ENCODE measurements around the gene PDZD7. TPM values are rescaled to one million over a fixed set of nuclear protein-coding genes. Genes with fewer than 3 reads are reported as not detected.

PDZD7 gene
- total RNA-seq, 1 donor from 2014 or later, result 1.9 TPM

- Mint-ChIP-seq H3K4me3 (ENCODE audit: unreplicated experiment) (no peak overlapping the region), H3K36me3 (ENCODE audit: unreplicated experiment) (no peaks in the 10 kb centered on the region), H3K27ac (ENCODE audit: unreplicated experiment) (no peak overlapping the region), H3K27me3 (ENCODE audit: unreplicated experiment) (peaks cover 36% of the 10 kb centered on the region), H3K9me3 (ENCODE audit: unreplicated experiment) (no peaks in the 10 kb centered on the region), H3K4me1 (ENCODE audit: unreplicated experiment) (no peaks in the 10 kb centered on the region)
- DNase-seq (ENCODE audit: extremely low spot score, unreplicated experiment), result no peak
- TF ChIP-seq, protein P1, sequence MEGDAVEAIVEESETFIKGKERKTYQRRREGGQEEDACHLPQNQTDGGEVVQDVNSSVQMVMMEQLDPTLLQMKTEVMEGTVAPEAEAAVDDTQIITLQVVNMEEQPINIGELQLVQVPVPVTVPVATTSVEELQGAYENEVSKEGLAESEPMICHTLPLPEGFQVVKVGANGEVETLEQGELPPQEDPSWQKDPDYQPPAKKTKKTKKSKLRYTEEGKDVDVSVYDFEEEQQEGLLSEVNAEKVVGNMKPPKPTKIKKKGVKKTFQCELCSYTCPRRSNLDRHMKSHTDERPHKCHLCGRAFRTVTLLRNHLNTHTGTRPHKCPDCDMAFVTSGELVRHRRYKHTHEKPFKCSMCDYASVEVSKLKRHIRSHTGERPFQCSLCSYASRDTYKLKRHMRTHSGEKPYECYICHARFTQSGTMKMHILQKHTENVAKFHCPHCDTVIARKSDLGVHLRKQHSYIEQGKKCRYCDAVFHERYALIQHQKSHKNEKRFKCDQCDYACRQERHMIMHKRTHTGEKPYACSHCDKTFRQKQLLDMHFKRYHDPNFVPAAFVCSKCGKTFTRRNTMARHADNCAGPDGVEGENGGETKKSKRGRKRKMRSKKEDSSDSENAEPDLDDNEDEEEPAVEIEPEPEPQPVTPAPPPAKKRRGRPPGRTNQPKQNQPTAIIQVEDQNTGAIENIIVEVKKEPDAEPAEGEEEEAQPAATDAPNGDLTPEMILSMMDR (IDR thresholded peaks at IDR 0.05), result no peak
These were observed 42.0 kb upstream of the PDZD7 start for GRCh38 chr10:101072923-101073322.

DNA sequence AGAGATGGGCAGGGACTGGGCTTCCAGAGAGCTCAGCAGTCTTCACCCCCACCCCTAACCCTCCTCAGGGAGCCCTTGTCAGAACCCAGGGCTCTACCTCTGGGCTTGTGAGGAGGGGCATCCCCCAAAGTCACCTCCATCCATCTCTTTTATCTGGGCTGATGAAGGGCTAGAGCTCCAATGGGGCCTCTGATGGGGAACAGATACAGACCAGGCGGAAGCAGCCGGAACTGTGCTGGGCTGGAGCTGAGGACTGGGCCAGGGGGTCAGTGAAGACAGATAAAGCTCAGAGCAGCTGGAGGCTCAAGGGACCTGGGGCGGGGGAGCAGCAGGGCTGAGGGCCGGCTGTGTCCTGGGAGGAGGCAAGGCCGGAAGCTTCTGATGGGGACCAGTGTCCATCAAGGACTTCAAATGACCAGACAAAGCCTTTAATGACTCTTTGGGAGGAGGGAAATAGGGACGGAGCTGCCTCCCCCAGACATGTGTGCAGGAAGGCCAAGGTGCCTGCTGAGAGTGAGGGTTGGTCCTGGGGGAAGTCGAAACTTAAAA, 41.0 kb upstream of the PDZD7 start:
- H3K27me3 Mint-ChIP-seq (ENCODE audit: unreplicated experiment), result peaks cover 36% of the 10 kb centered on the region
- H3K4me3 Mint-ChIP-seq (ENCODE audit: unreplicated experiment), result no peak overlapping the region
- no peak for DNase-seq (ENCODE audit: extremely low spot score, unreplicated experiment)
- no peak overlapping the region for H3K27ac Mint-ChIP-seq (ENCODE audit: unreplicated experiment)
- H3K4me1 Mint-ChIP-seq (ENCODE audit: unreplicated experiment), result no peaks in the 10 kb centered on the region
- no peaks in the 10 kb centered on the region for H3K36me3 Mint-ChIP-seq (ENCODE audit: unreplicated experiment)
- H3K9me3 Mint-ChIP-seq (ENCODE audit: unreplicated experiment), result no peaks in the 10 kb centered on the region
- TF ChIP-seq, protein P1 (IDR thresholded peaks at IDR 0.05), result no peak

- TF ChIP-seq, protein P1 (IDR thresholded peaks at IDR 0.05), result no peak
- H3K4me1 Mint-ChIP-seq (ENCODE audit: unreplicated experiment), result peaks cover 2% of the 10 kb centered on the region
- no peak for DNase-seq (ENCODE audit: extremely low spot score, unreplicated experiment)
- H3K36me3 Mint-ChIP-seq (ENCODE audit: unreplicated experiment), result no peaks in the 10 kb centered on the region
- H3K27me3 Mint-ChIP-seq (ENCODE audit: unreplicated experiment), result peaks cover 32% of the 10 kb centered on the region
- H3K9me3 Mint-ChIP-seq (ENCODE audit: unreplicated experiment), result no peaks in the 10 kb centered on the region
- no peak overlapping the region for H3K4me3 Mint-ChIP-seq (ENCODE audit: unreplicated experiment)
- H3K27ac Mint-ChIP-seq (ENCODE audit: unreplicated experiment), result no peak overlapping the region
These were observed 40.4 kb upstream of the PDZD7 start for GRCh38 chr10:101071267-101071884.

DNA sequence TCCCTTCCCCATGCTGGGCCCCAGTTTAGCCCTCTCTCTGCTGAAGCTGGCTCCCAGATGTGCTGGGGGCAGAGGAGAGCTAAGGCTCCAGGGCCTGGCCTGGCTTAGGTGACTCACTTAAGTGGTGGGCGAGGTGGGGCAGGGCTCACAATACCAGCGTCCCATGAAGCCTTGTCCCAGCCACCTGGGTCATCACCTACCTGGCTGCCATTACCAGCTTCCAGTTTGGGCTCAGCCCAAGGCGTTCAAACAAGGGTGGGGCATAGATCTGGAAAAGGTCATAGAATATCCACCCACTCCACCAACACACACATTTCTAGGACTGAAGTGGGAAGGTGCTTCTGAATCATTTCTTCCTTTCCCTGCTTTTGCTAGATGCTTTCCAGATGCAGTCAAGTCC, 39.2 kb upstream of the PDZD7 start:
- no peak overlapping the region for H3K4me3 Mint-ChIP-seq (ENCODE audit: unreplicated experiment)
- H3K27ac Mint-ChIP-seq (ENCODE audit: unreplicated experiment), result no peak overlapping the region
- peaks cover 20% of the 10 kb centered on the region for H3K27me3 Mint-ChIP-seq (ENCODE audit: unreplicated experiment)
- H3K36me3 Mint-ChIP-seq (ENCODE audit: unreplicated experiment), result no peaks in the 10 kb centered on the region
- no peak for DNase-seq (ENCODE audit: extremely low spot score, unreplicated experiment)
- H3K4me1 Mint-ChIP-seq (ENCODE audit: unreplicated experiment), result peaks cover 15% of the 10 kb centered on the region
- H3K9me3 Mint-ChIP-seq (ENCODE audit: unreplicated experiment), result no peaks in the 10 kb centered on the region
- TF ChIP-seq, protein P1 (IDR thresholded peaks at IDR 0.05), result no peak

DNA sequence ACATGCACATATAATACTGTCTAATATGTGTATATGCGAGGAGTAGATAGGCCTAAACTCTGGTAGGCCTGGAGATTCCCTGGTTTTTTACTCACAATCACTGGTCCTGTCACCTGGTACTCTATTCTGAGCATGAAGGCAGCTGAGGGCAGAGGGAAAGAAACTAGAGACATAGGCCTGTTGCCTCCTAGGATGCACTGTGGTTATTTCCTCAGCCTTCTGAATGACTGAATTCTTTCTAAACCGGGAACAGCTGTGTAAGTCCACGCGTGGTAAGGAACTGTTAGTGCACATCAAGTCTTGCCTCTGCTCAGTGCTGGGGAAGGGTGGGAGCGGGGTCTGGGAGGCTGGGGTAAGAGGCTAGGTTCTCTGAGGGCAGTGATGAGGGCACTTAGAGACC, 38.5 kb upstream of the PDZD7 start:
- no peak for DNase-seq (ENCODE audit: extremely low spot score, unreplicated experiment)
- peaks cover 20% of the 10 kb centered on the region for H3K4me1 Mint-ChIP-seq (ENCODE audit: unreplicated experiment)
- H3K36me3 Mint-ChIP-seq (ENCODE audit: unreplicated experiment), result no peaks in the 10 kb centered on the region
- no peaks in the 10 kb centered on the region for H3K9me3 Mint-ChIP-seq (ENCODE audit: unreplicated experiment)
- H3K27ac Mint-ChIP-seq (ENCODE audit: unreplicated experiment), result no peak overlapping the region
- H3K27me3 Mint-ChIP-seq (ENCODE audit: unreplicated experiment), result peaks cover 20% of the 10 kb centered on the region
- no peak overlapping the region for H3K4me3 Mint-ChIP-seq (ENCODE audit: unreplicated experiment)
- TF ChIP-seq, protein P1 (IDR thresholded peaks at IDR 0.05), result no peak

All from osteocyte (in vitro differentiated cells).